GM12874 (cell line): ENCODE data around the gene RCAN2.

Experiments
- TF ChIP-seq, protein P1 (sequence below): IDR thresholded peaks from 2 replicates; pipeline ENCODE4 v1.5.1; 2011; ENCODE audit warnings: low read depth, mild to moderate bottlenecking, control low read depth, low read length, moderate library complexity; ENCODE audit not compliant: insufficient read depth

RCAN2 gene

GRCh38 chr6:46234156-46234556 lies 257.1 kb downstream of the RCAN2 start:
- TF ChIP-seq, protein P1, sequence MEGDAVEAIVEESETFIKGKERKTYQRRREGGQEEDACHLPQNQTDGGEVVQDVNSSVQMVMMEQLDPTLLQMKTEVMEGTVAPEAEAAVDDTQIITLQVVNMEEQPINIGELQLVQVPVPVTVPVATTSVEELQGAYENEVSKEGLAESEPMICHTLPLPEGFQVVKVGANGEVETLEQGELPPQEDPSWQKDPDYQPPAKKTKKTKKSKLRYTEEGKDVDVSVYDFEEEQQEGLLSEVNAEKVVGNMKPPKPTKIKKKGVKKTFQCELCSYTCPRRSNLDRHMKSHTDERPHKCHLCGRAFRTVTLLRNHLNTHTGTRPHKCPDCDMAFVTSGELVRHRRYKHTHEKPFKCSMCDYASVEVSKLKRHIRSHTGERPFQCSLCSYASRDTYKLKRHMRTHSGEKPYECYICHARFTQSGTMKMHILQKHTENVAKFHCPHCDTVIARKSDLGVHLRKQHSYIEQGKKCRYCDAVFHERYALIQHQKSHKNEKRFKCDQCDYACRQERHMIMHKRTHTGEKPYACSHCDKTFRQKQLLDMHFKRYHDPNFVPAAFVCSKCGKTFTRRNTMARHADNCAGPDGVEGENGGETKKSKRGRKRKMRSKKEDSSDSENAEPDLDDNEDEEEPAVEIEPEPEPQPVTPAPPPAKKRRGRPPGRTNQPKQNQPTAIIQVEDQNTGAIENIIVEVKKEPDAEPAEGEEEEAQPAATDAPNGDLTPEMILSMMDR = no peak

DNA sequence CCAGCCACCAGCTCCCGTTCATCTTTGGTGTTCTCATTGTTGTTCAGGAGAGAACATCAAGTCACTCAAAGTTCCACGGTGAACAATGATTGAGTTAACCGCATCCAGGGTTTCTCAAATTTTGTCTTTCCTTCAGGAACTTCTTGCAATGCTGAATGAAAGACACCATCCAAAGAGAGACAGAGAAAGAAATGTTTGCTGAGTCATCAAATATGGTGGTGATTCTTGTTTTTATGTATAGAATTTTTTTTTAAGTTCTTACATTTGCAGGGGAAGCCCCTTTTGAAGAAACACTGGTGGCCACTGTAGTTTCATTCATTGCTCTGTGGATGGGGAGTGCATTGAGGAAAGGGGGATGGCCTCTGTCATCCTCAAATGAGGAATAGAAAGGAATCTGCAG lies 258.1 kb downstream of the RCAN2 start:
- TF ChIP-seq, protein P1 = no peak

- TF ChIP-seq, protein P1 = no peak
These were observed 269.0 kb downstream of the RCAN2 start for GRCh38 chr6:46222286-46222685.

DNA sequence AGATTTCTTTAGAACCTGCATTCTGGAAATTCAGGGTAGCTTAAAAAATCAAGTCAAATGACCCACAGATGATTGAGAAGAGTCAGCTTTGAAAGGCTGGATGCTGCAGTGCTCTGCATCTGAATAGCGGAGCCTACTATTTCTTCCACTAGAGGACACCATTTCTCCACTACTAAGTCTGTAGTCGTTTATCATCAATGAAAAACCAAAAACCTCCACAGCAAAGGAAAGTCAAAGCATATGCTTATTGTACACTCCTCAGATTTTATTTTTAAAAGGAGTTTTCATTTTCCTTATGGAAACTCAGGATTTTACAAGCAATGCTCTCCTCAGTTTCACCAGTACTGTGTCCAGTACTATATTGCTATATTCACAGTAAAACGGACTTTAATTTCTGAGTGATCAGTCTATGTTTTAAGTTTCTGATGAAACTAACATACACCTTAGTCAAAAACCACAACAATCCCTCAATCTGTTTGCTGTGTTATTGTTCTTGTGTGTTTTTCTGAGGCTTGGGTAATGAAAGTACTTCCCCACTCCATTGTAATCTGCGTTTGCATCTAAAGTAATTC lies 269.9 kb downstream of the RCAN2 start:
- TF ChIP-seq, protein P1 = peak; percentile 73

GRCh38 chr6:46220352-46221221 lies 270.7 kb downstream of the RCAN2 start:
- TF ChIP-seq, protein P1 = no peak

DNA sequence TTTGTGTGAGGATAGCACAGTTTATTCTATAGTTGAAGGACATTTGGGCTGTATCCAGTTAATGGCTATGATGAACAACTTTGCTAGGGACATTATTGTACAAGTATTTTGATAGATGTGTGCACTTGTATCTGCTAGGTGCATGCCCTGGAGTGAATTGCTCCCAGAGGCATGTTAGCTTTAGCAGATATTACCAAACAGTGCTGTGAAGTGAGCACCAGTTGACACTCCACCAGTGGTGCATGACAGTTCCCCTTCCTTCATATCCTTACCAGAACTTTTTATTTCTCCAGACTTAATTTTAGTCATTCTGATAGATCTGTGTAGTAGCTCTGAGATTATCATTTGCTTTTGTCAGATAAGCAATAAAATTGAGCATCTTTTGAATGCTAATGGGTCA lies 271.6 kb downstream of the RCAN2 start:
- TF ChIP-seq, protein P1 = no peak

DNA sequence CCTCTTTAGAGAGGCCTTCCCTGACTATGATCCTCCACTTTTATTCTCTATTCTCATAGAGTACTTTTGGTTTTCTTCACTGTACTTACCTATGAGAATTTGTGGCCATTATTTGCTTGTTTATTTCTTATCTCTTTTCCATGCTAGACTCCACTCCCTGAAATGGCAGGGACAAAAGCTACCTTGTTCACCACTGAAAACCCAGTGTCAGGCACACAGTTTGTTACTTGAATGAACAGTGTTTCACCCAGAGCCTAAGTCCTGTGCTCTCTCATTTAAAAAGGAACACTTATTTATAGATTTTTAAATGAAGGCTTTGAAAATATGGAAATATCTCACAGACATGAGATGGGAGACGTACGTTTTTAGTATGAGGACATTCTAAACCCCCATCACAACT lies 272.8 kb downstream of the RCAN2 start:
- TF ChIP-seq, protein P1 = no peak
